Astrocyte (in vitro differentiated cells and primary cell): ENCODE data around the gene CMIP. TPM values are rescaled to one million over a fixed set of nuclear protein-coding genes. Genes with fewer than 3 reads are reported as not detected.
"Not testable (repeated sequence)": the region's sequence is repeated elsewhere in the genome, so short reads cannot be mapped to it uniquely, and the experiment has no call there.

Experiments
- DNase-seq: peaks from one replicate; pipeline ENCODE4 v3.0.0-alpha.2; 2010; ENCODE audit warnings: low read depth
- FAIRE-seq: peaks from 2 replicates; lab custom pipeline; 2011; peaks lifted over from hg19 to GRCh38; lab: Jason Lieb, UNC
- H2AFZ ChIP-seq: 2 replicates; pipeline ENCODE4 v1.6.0; 2012; ENCODE audit warnings: low read depth, low read length, inconsistent platforms
- H3K27ac ChIP-seq: 2 replicates; pipeline ENCODE4 v1.5.1; 2011; ENCODE audit warnings: low read depth, low read length, inconsistent platforms
- H3K27me3 ChIP-seq: 2 replicates; pipeline ENCODE4 v1.6.0; 2011; ENCODE audit warnings: low read length, inconsistent platforms; ENCODE audit not compliant: insufficient read depth
- H3K36me3 ChIP-seq: 2 replicates; pipeline ENCODE4 v1.5.1; 2011; ENCODE audit warnings: low read length, inconsistent platforms; ENCODE audit not compliant: insufficient read depth
- H3K4me1 ChIP-seq: 2 replicates; pipeline ENCODE4 v1.5.1; 2011; ENCODE audit warnings: low read length, inconsistent platforms; ENCODE audit not compliant: insufficient read depth
- H3K4me2 ChIP-seq: 2 replicates; pipeline ENCODE4 v1.6.0; 2012; ENCODE audit warnings: low read length, inconsistent platforms
- H3K4me3 ChIP-seq: 2 replicates; pipeline ENCODE4 v1.5.1; 2011; ENCODE audit warnings: low read depth, mild to moderate bottlenecking, low read length, inconsistent platforms; ENCODE audit not compliant: insufficient read depth
- H3K79me2 ChIP-seq: 2 replicates; pipeline ENCODE4 v1.6.0; 2012; ENCODE audit warnings: mild to moderate bottlenecking, low read length, inconsistent platforms; ENCODE audit not compliant: insufficient read depth
- H3K9ac ChIP-seq: 2 replicates; pipeline ENCODE4 v1.6.0; 2012; ENCODE audit warnings: mild to moderate bottlenecking, low read length, inconsistent platforms
- H3K9me3 ChIP-seq: 2 replicates; pipeline ENCODE4 v1.5.1; 2012; ENCODE audit warnings: low read depth, mild to moderate bottlenecking, low read length, inconsistent platforms; ENCODE audit not compliant: insufficient read depth
- H4K20me1 ChIP-seq: 2 replicates; pipeline ENCODE4 v1.6.0; 2012; ENCODE audit warnings: low read length, inconsistent platforms; ENCODE audit not compliant: insufficient read depth
- H3K27ac Mint-ChIP-seq: one replicate; pipeline ENCODE4 v1.8.0; 2021; ENCODE audit warnings: mild to moderate bottlenecking, mixed read lengths; ENCODE audit not compliant: unreplicated experiment
- H3K27me3 Mint-ChIP-seq: one replicate; pipeline ENCODE4 v1.8.0; 2021; ENCODE audit warnings: low read depth, mixed read lengths; ENCODE audit not compliant: unreplicated experiment
- H3K36me3 Mint-ChIP-seq: one replicate; pipeline ENCODE4 v1.8.0; 2021; ENCODE audit warnings: low read depth, mixed read lengths; ENCODE audit not compliant: unreplicated experiment
- H3K4me1 Mint-ChIP-seq: one replicate; pipeline ENCODE4 v1.8.0; 2021; ENCODE audit warnings: low read depth, mixed read lengths; ENCODE audit not compliant: unreplicated experiment
- H3K4me3 Mint-ChIP-seq: one replicate; pipeline ENCODE4 v1.8.0; 2021; ENCODE audit warnings: mild to moderate bottlenecking, moderate library complexity, mixed read lengths; ENCODE audit not compliant: unreplicated experiment
- H3K9me3 Mint-ChIP-seq: one replicate; pipeline ENCODE4 v1.8.0; 2021; ENCODE audit warnings: mild to moderate bottlenecking, mixed read lengths; ENCODE audit not compliant: unreplicated experiment
- EZH2 ChIP-seq: IDR thresholded peaks from 2 replicates; pipeline ENCODE4 v1.6.1; 2012; ENCODE audit warnings: mild to moderate bottlenecking, low read length, inconsistent platforms; ENCODE audit not compliant: insufficient read depth
- total RNA-seq: library from RNA; stranded (reverse); gene quantifications from 2 replicates; pipeline ENCODE4 v1.2.1, GENCODE V29; 2021
- TF ChIP-seq, protein P1 (sequence below): IDR thresholded peaks from 2 replicates; pipeline ENCODE4 v1.5.1; 2011; ENCODE audit warnings: low read depth, mild to moderate bottlenecking, inconsistent platforms, low read length, moderate library complexity; ENCODE audit not compliant: insufficient read depth

Gene CMIP
- total RNA-seq, 1 donor from 2014 or later: 71.5 TPM

DNA sequence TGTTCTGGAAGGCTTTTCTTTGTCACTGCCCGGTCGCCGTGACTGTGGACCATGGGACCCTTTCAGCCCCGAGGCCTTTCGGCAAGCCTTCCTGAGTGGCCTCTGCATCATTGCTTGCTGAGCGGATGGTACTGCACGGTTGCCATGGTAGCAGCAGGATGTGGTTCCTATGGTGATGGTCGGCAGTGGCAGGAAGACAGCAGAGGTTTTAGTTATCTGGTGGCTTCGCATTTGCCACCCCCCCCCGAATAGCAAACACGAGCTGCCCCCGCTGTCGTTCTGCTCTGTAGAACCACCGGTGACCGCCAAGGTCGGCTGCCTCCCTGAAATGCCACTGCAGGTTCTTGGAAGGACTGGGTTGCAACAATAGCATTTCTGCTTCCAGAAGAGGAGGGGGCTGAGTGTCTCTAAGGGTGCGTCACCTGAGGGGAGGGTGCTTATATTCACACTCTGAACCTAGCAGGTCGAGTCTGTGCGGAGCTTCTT, 76.6 kb downstream of the CMIP start:
- Histone ChIP-seq H3K9ac (no peak overlapping the region), H3K4me2 (no peak overlapping the region), H3K27me3 (no peaks in the 10 kb centered on the region), H3K27ac (no peak overlapping the region), H3K79me2 (peaks cover 79% of the 10 kb centered on the region), H3K36me3 (no peaks in the 10 kb centered on the region), H3K4me3 (no peak overlapping the region), H3K4me1 (peaks cover 21% of the 10 kb centered on the region), H3K9me3 (no peaks in the 10 kb centered on the region), H4K20me1 (peaks cover 67% of the 10 kb centered on the region), H2AFZ (no peak overlapping the region)
- FAIRE-seq (no peak), DNase-seq (no peak)
- Mint-ChIP-seq H3K9me3 (peaks cover 3% of the 10 kb centered on the region), H3K27ac (no peak overlapping the region), H3K4me1 (peaks cover 18% of the 10 kb centered on the region), H3K27me3 (no peaks in the 10 kb centered on the region), H3K4me3 (no peak overlapping the region), H3K36me3 (peaks cover 13% of the 10 kb centered on the region)
- TF ChIP-seq, protein P1, sequence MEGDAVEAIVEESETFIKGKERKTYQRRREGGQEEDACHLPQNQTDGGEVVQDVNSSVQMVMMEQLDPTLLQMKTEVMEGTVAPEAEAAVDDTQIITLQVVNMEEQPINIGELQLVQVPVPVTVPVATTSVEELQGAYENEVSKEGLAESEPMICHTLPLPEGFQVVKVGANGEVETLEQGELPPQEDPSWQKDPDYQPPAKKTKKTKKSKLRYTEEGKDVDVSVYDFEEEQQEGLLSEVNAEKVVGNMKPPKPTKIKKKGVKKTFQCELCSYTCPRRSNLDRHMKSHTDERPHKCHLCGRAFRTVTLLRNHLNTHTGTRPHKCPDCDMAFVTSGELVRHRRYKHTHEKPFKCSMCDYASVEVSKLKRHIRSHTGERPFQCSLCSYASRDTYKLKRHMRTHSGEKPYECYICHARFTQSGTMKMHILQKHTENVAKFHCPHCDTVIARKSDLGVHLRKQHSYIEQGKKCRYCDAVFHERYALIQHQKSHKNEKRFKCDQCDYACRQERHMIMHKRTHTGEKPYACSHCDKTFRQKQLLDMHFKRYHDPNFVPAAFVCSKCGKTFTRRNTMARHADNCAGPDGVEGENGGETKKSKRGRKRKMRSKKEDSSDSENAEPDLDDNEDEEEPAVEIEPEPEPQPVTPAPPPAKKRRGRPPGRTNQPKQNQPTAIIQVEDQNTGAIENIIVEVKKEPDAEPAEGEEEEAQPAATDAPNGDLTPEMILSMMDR: no peak
- TF ChIP-seq EZH2: no peak

DNA sequence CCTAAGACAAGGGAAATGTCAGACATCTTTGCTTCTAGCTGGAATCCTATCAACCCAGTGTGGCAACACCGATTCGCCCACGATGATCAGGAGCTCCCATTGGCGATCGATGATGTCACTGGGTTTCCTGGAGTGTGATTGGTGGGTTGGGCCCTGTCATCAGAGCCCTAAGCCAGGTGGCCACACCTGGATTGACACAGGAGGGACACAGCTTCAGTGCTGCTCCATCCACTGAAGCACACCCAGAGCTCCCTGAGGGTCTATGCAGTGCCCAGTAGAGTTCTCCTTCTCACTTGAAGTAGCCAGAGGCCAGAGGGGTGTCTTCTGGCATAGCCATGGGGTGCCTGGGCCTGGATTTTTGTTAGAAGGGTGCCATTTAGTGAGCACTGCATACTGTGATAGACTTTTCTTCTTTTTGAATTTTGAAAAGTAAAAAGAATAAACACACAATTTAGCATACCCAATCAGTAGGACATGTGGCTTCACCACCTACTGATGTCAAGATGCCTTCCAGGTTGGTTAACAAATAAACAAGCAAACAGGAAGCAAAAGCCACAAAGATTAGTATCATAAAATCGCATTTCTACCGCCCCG, 77.6 kb downstream of the CMIP start:
- H3K79me2 ChIP-seq: peaks cover 78% of the 10 kb centered on the region
- peaks cover 9% of the 10 kb centered on the region for H3K36me3 Mint-ChIP-seq
- FAIRE-seq: no peak

DNA sequence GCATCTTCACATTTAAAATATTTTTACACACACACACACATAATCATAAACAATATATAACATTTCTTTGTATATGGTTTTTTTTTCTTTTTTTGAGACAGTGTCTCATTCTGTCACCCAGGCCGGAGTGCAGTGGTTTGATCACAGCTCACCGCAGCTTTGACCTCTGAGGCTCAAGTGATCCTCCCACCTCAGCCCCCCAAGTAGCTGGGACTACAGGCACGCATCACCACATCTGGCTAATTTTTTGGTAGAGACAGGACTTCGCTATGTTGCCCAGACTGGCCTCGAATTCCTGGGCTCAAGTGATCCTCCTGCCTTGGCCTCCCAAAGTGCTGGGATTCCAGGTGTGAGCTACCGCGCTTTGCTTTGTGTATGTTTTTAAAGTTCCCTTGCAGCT, 78.2 kb downstream of the CMIP start:
- not testable (repeated sequence) for H3K4me3 Mint-ChIP-seq, H3K9me3 Mint-ChIP-seq, H3K9ac ChIP-seq, H2AFZ ChIP-seq, H3K27ac ChIP-seq, H3K36me3 ChIP-seq, H3K9me3 ChIP-seq, DNase-seq, H3K27me3 Mint-ChIP-seq, H3K4me3 ChIP-seq, H3K27me3 ChIP-seq, H3K4me2 ChIP-seq, H3K27ac Mint-ChIP-seq, H3K36me3 Mint-ChIP-seq, FAIRE-seq
- Histone ChIP-seq H4K20me1 (peaks cover 81% of the 10 kb centered on the region), H3K79me2 (peaks cover 82% of the 10 kb centered on the region), H3K4me1 (peaks cover 31% of the 10 kb centered on the region)
- H3K4me1 Mint-ChIP-seq: peaks cover 29% of the 10 kb centered on the region

More for the DNA sequence above, 77.6 kb downstream of the CMIP start:
- Histone ChIP-seq H3K9ac (no peak overlapping the region), H3K4me2 (no peak overlapping the region), H3K27me3 (no peaks in the 10 kb centered on the region), H3K9me3 (no peaks in the 10 kb centered on the region), H4K20me1 (peaks cover 75% of the 10 kb centered on the region), H3K36me3 (no peaks in the 10 kb centered on the region), H3K4me1 (peaks cover 31% of the 10 kb centered on the region), H2AFZ (no peak overlapping the region), H3K27ac (no peak overlapping the region), H3K4me3 (no peak overlapping the region)
- no peaks in the 10 kb centered on the region for H3K27me3 Mint-ChIP-seq
- no peak for DNase-seq
- no peak overlapping the region for H3K4me3 Mint-ChIP-seq
- H3K4me1 Mint-ChIP-seq: peaks cover 23% of the 10 kb centered on the region
- H3K9me3 Mint-ChIP-seq: peaks cover 3% of the 10 kb centered on the region
- TF ChIP-seq EZH2: no peak
- TF ChIP-seq, protein P1: no peak
- H3K27ac Mint-ChIP-seq: no peak overlapping the region
